Memory B cell (primary cell): ENCODE results near the gene SLX4IP.
"Not testable (repeated sequence)": the region's sequence is repeated elsewhere in the genome, so short reads cannot be mapped to it uniquely, and the experiment has no call there.

Source experiments
- ATAC-seq: fragments of 150-1000 bp; cut with Tn5 transposase; 2 replicates; pipeline ENCODE4 v1.10.0; 2021; ENCODE audit warnings: low read depth, mild to moderate bottlenecking, moderate library complexity
- DNase-seq, 2 donors: peaks; one replicate each; pipeline ENCODE4 v3.0.0; 2022; ENCODE audit warnings: low spot score in 2 of 2
- H3K27ac Mint-ChIP-seq: one replicate; pipeline ENCODE4 v1.8.0; 2022; ENCODE audit warnings: mild to moderate bottlenecking, moderate library complexity, mixed read lengths
- H3K27me3 Mint-ChIP-seq: one replicate; pipeline ENCODE4 v1.8.0; 2022; ENCODE audit warnings: mixed read lengths
- H3K36me3 Mint-ChIP-seq: one replicate; pipeline ENCODE4 v1.8.0; 2022; ENCODE audit warnings: mild to moderate bottlenecking, mixed read lengths
- H3K4me1 Mint-ChIP-seq: one replicate; pipeline ENCODE4 v1.8.0; 2022; ENCODE audit warnings: mixed read lengths
- H3K4me3 Mint-ChIP-seq: one replicate; pipeline ENCODE4 v1.8.0; 2022; ENCODE audit warnings: mild to moderate bottlenecking, moderate library complexity, mixed read lengths
- H3K9me3 Mint-ChIP-seq: one replicate; pipeline ENCODE4 v1.8.0; 2022; ENCODE audit warnings: mixed read lengths

Gene SLX4IP

GRCh38 chr20:10412591-10413408 lies 22.3 kb upstream of the SLX4IP start:
- H3K27ac Mint-ChIP-seq, result no peak overlapping the region
- no peak for DNase-seq
- no peaks in the 10 kb centered on the region for H3K9me3 Mint-ChIP-seq
- H3K4me1 Mint-ChIP-seq, result peaks cover 10% of the 10 kb centered on the region
- ATAC-seq, result no peak
- H3K36me3 Mint-ChIP-seq, result peaks cover 15% of the 10 kb centered on the region
- H3K4me3 Mint-ChIP-seq, result no peak overlapping the region
- H3K27me3 Mint-ChIP-seq, result no peaks in the 10 kb centered on the region

DNA sequence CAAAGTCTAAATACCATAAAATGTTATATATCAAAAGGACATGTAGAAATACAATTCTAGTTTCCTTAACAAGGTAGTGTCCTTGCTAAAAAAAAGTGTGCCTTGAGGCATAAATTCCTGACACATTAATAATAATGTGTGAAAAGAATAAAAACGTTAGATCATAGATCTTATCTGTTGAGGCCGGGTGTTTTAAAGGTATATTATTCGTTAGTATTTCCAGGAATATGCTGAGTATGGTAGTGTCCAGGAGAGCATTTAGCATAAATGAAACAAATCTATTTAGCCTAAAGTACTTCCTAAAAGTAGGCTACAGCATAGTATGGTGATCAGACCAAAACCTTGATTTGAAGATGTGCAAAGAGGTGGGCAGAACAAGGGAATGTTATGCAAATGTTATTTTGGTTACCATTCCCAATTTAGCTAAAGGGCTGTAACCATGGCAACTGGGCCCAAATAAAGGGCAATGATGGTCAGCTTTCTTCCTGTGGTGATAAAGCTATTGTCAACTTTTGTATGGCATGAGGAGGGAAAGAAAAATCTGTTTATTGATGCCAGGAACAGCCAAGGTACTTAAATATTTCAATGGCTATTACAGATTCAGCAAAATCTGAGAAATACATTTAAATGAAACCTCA lies 20.0 kb upstream of the SLX4IP start:
- DNase-seq (no peak), ATAC-seq (no peak)
- peaks cover 16% of the 10 kb centered on the region for H3K4me1 Mint-ChIP-seq
- no peak overlapping the region for H3K4me3 Mint-ChIP-seq
- no peaks in the 10 kb centered on the region for H3K27me3 Mint-ChIP-seq
- no peaks in the 10 kb centered on the region for H3K9me3 Mint-ChIP-seq
- peaks cover 16% of the 10 kb centered on the region for H3K36me3 Mint-ChIP-seq
- H3K27ac Mint-ChIP-seq, result no peak overlapping the region

DNA sequence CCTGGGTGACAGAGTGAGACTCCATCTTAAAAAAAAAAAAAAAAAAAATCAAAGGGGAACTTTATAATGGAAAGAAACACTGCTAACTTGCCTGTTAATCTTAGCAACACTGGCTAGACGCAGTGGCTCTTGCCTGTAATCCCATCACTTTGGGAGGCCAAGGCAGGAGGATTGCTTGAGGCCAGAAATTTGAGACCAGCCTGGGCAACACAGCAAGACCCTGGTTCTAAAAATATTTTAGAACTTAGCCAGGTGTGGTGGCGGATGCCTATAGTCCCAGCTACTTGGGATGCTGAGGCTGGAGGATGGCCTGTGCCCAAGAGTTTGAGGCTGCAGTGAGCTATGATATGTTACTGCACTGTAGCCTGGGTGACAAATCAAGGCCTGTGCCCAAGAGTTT lies 17.9 kb upstream of the SLX4IP start:
- DNase-seq, H3K27ac Mint-ChIP-seq, H3K27me3 Mint-ChIP-seq, ATAC-seq, H3K4me3 Mint-ChIP-seq, H3K9me3 Mint-ChIP-seq: not testable (repeated sequence)
- Mint-ChIP-seq H3K36me3 (peaks cover 20% of the 10 kb centered on the region), H3K4me1 (peaks cover 19% of the 10 kb centered on the region)

GRCh38 chr20:10419550-10420133 lies 15.5 kb upstream of the SLX4IP start:
- Mint-ChIP-seq H3K36me3 (peaks cover 21% of the 10 kb centered on the region), H3K27me3 (no peaks in the 10 kb centered on the region), H3K9me3 (no peaks in the 10 kb centered on the region), H3K4me3 (no peak overlapping the region), H3K27ac (no peak overlapping the region), H3K4me1 (peaks cover 21% of the 10 kb centered on the region)
- ATAC-seq (no peak), DNase-seq (no peak)

DNA sequence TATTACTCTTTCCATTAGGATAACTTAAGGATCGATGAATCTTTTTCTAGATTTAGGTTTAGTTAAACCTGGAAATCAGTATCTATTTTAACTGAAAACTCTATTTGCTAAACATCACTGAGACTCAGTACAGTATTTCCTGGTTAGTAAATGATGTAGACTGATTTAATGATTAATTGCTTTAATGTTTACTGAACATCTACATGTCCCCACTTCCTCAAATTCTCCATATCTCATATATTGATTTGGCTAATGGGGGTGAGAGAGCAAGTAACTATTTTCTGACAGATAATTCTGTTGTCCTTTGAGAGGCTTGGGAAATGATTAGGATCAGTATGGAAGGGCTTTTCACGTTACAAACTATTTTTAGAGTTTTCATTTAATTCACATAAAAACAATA lies 11.4 kb upstream of the SLX4IP start:
- Mint-ChIP-seq H3K4me1 (peaks cover 10% of the 10 kb centered on the region), H3K4me3 (no peak overlapping the region), H3K36me3 (peaks cover 8% of the 10 kb centered on the region), H3K27me3 (no peaks in the 10 kb centered on the region), H3K9me3 (no peaks in the 10 kb centered on the region), H3K27ac (no peak overlapping the region)
- DNase-seq (no peak), ATAC-seq (no peak)

DNA sequence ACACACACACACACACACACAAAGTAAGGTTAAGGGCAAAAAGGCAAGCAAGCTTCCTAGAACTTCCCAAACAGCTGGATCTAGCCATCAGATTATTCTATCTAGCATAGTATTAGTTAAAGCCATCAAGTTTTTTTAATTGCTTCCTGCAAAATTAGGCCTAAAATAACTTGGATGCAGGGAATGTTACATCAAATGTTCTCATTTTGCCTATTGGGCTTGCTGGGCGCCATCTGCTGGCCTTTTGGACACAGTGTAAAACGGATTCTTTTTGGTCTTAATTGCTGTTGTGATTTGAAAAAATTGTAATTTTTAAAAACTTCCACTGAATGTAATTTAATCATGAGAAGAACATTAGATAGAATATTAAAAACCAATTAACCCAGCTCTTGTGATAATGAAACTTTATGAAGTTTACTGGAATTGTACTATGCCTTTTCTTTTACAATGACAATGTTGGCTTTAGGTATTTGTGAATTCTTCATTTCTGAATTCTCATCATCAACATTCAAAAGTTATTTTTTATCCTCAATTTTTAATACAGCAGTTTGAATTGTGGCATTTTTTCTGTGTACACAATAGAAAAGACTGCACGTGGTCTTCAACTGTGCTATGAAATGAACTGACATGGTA lies 7.9 kb upstream of the SLX4IP start:
- Mint-ChIP-seq H3K36me3 (peaks cover 4% of the 10 kb centered on the region), H3K4me1 (peaks cover 32% of the 10 kb centered on the region), H3K27me3 (no peaks in the 10 kb centered on the region), H3K9me3 (no peaks in the 10 kb centered on the region), H3K4me3 (no peak overlapping the region), H3K27ac (peak overlapping the region; percentile 68)
- DNase-seq (peak in 1 of 2 donors; percentile 23), ATAC-seq (peak; percentile 35)

DNA sequence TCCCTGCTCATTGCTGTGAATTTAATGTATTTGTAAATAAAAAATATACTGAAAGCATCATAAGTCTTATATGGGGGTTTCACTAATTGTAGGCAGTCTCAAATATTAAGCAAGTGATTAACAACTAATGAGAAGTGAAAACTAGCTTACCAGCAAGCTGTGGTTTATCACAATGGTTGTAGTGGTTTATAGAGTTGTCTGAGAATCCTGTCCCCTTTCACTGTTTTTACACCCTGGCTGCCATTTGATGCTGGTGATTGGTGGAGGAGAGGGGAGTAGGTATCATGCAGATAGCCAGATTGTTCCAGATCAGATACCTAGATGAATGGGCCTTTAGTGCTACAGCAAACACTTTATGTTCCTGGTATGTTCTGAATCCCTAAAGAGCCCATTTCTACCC lies 7.1 kb upstream of the SLX4IP start:
- no peak overlapping the region for H3K27ac Mint-ChIP-seq

GRCh38 chr20:10429443-10429981 lies 5.6 kb upstream of the SLX4IP start:
- DNase-seq (no peak), ATAC-seq (no peak)
- Mint-ChIP-seq H3K9me3 (no peaks in the 10 kb centered on the region), H3K36me3 (peaks cover 2% of the 10 kb centered on the region), H3K27me3 (no peaks in the 10 kb centered on the region), H3K27ac (peak overlapping the region; percentile 15), H3K4me3 (no peak overlapping the region), H3K4me1 (peaks cover 34% of the 10 kb centered on the region)

More for the DNA sequence above, 7.1 kb upstream of the SLX4IP start:
- no peaks in the 10 kb centered on the region for H3K9me3 Mint-ChIP-seq
- H3K36me3 Mint-ChIP-seq, result peaks cover 4% of the 10 kb centered on the region
- H3K27me3 Mint-ChIP-seq, result no peaks in the 10 kb centered on the region
- H3K4me3 Mint-ChIP-seq, result no peak overlapping the region
- ATAC-seq (no peak), DNase-seq (no peak)
- peaks cover 33% of the 10 kb centered on the region for H3K4me1 Mint-ChIP-seq

- no peaks in the 10 kb centered on the region for H3K9me3 Mint-ChIP-seq
- no peak for DNase-seq
- H3K27me3 Mint-ChIP-seq, result no peaks in the 10 kb centered on the region
- ATAC-seq, result no peak
- H3K4me3 Mint-ChIP-seq, result no peak overlapping the region
- H3K36me3 Mint-ChIP-seq, result peaks cover 2% of the 10 kb centered on the region
- H3K4me1 Mint-ChIP-seq, result peaks cover 34% of the 10 kb centered on the region
- peak overlapping the region; percentile 15 for H3K27ac Mint-ChIP-seq
These were observed 5.1 kb upstream of the SLX4IP start for GRCh38 chr20:10430000-10430466.

GRCh38 chr20:10430704-10431103 lies 4.4 kb upstream of the SLX4IP start:
- Mint-ChIP-seq H3K4me1 (peaks cover 39% of the 10 kb centered on the region), H3K27ac (peak overlapping the region; percentile 15), H3K27me3 (no peaks in the 10 kb centered on the region), H3K36me3 (peaks cover 2% of the 10 kb centered on the region), H3K9me3 (no peaks in the 10 kb centered on the region), H3K4me3 (no peak overlapping the region)
- DNase-seq, result no peak
- ATAC-seq, result no peak

DNA sequence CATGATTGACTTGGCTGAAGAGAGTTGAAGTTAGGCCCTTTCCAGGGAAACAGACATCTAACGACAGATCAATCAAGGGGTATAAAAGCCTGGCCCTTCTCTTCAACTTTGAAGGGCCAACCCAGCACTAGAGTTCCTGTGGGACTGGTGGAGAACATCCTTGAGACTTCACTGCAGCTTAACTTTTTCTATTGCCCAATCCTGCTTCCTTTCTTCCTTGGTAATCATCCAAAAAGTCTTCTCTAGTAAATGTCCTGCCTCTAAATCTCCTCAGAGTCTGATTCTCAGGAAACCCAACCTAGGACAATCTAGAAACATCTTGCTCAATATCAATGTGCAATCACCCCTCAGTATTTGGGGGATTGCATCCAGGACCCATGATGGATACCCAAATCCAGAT lies 3.0 kb upstream of the SLX4IP start:
- H3K4me3 Mint-ChIP-seq, result no peak overlapping the region
- no peaks in the 10 kb centered on the region for H3K36me3 Mint-ChIP-seq
- H3K27me3 Mint-ChIP-seq, result no peaks in the 10 kb centered on the region
- no peaks in the 10 kb centered on the region for H3K9me3 Mint-ChIP-seq
- H3K27ac Mint-ChIP-seq, result peak overlapping the region; percentile 15
- DNase-seq, result no peak
- peaks cover 38% of the 10 kb centered on the region for H3K4me1 Mint-ChIP-seq
- ATAC-seq, result no peak

- H3K9me3 Mint-ChIP-seq, result no peaks in the 10 kb centered on the region
- H3K36me3 Mint-ChIP-seq, result no peaks in the 10 kb centered on the region
- H3K27ac Mint-ChIP-seq, result peak overlapping the region; percentile 93
- no peaks in the 10 kb centered on the region for H3K27me3 Mint-ChIP-seq
- ATAC-seq (no peak), DNase-seq (no peak)
- peaks cover 36% of the 10 kb centered on the region for H3K4me1 Mint-ChIP-seq
- peak overlapping the region; percentile 95 for H3K4me3 Mint-ChIP-seq
These were observed 2.0 kb upstream of the SLX4IP start for GRCh38 chr20:10433014-10433622.

GRCh38 chr20:10433623-10434466 lies 1.3 kb upstream of the SLX4IP start, which contains the start of gene MKKS:
MKKS (minus strand) TSS chr20:10434222; CDS start chr20:10413514, 20,708 bp downstream.
- no peaks in the 10 kb centered on the region for H3K9me3 Mint-ChIP-seq
- peaks cover 35% of the 10 kb centered on the region for H3K4me1 Mint-ChIP-seq
- H3K27me3 Mint-ChIP-seq, result no peaks in the 10 kb centered on the region
- no peaks in the 10 kb centered on the region for H3K36me3 Mint-ChIP-seq
- DNase-seq, result peak; percentile 77 to 84
- peak within 1 kb of the TSS; percentile 93 for H3K27ac Mint-ChIP-seq
- peak; percentile 76 for ATAC-seq
- peak within 1 kb of the TSS; percentile 95 for H3K4me3 Mint-ChIP-seq
